ENCODE results near the gene TSSK1B.
"Not testable (repeated sequence)": the region's sequence is repeated elsewhere in the genome, so short reads cannot be mapped to it uniquely, and the experiment has no call there.

TSSK1B gene, protein sequence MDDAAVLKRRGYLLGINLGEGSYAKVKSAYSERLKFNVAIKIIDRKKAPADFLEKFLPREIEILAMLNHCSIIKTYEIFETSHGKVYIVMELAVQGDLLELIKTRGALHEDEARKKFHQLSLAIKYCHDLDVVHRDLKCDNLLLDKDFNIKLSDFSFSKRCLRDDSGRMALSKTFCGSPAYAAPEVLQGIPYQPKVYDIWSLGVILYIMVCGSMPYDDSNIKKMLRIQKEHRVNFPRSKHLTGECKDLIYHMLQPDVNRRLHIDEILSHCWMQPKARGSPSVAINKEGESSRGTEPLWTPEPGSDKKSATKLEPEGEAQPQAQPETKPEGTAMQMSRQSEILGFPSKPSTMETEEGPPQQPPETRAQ

DNA sequence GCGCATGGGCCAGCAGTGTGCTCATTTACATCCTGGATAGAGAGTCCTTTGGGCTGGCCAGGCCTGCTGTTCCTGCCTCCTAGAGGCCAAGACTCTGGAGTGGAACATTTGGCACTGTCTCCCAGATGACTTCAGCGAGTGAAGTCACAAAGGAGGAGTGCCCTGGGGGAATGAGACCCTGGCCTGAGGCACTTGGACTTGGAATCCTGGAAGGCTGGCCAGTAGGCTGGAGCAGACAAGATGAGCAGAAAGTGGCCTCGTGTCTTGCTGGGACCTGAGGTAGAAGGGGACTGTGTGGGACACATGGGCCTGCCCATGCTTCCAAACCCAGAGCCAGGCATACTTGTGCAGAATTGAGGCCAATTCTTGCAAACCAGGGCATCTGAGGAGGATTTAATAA lies at the start of gene TSSK1B:
Gene TSSK1B (minus strand): TSS at position 101 of the 400 bp plus-strand sequence. CDS start 150 bp downstream, outside the sequence.
- no peak within 1 kb of the TSS for H3K4me3 ChIP-seq (ENCODE audit: low read depth, low read length)
- DNase-seq (ENCODE audit: low read depth), result no peak

DNA sequence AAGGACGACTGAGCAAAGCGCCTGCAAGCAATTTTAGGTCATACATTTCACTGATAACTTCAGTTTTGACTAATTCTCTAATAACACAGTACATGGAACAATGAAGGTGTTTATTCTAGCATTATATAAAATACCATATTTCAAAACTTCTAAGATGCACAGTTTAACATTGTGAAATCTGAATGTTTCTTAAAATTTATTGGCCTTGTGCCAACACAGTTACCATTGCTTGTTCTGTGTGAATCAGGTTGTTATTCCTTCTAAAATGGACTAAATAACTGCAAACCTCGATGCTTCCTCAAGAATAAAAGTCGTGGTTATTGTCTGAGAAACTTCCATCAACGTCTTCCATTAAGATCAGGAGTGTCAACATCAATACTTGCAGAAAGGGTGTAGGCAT lies 45.5 kb upstream of the TSSK1B start:
- no peak overlapping the region for H3K4me3 ChIP-seq (ENCODE audit: low read depth, low read length)
- TF ChIP-seq, protein P1, sequence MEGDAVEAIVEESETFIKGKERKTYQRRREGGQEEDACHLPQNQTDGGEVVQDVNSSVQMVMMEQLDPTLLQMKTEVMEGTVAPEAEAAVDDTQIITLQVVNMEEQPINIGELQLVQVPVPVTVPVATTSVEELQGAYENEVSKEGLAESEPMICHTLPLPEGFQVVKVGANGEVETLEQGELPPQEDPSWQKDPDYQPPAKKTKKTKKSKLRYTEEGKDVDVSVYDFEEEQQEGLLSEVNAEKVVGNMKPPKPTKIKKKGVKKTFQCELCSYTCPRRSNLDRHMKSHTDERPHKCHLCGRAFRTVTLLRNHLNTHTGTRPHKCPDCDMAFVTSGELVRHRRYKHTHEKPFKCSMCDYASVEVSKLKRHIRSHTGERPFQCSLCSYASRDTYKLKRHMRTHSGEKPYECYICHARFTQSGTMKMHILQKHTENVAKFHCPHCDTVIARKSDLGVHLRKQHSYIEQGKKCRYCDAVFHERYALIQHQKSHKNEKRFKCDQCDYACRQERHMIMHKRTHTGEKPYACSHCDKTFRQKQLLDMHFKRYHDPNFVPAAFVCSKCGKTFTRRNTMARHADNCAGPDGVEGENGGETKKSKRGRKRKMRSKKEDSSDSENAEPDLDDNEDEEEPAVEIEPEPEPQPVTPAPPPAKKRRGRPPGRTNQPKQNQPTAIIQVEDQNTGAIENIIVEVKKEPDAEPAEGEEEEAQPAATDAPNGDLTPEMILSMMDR (IDR thresholded peaks at IDR 0.05; ENCODE audit: low read depth, low read length, missing control alignments), result no peak
- DNase-seq (ENCODE audit: low read depth), result no peak

More for the DNA sequence above, at the start of gene TSSK1B:
- TF ChIP-seq, protein P1 (IDR thresholded peaks at IDR 0.05; ENCODE audit: low read depth, low read length, missing control alignments), result no peak

DNA sequence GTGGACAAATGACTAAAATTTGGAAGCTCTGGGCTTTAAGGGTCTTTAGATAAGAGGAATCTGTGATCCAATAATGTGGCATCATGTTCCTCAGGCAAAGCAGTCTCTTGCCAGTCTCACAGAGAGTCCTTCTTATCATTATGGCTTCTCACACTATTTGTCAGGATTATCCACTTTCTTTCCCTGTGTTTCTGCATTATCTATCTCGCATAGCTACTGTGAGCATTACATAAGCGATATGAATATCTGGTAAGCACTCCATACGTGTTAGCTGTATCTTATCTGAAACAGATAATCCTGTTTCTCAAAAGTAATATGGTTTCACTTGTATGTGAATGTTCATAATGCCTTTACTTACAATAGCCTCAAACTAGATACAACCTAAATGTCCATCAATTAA lies 43.9 kb upstream of the TSSK1B start:
- H3K4me3 ChIP-seq (ENCODE audit: low read depth, low read length), result no peak overlapping the region
- DNase-seq (ENCODE audit: low read depth), result no peak
- TF ChIP-seq, protein P1 (IDR thresholded peaks at IDR 0.05; ENCODE audit: low read depth, low read length, missing control alignments), result no peak

DNA sequence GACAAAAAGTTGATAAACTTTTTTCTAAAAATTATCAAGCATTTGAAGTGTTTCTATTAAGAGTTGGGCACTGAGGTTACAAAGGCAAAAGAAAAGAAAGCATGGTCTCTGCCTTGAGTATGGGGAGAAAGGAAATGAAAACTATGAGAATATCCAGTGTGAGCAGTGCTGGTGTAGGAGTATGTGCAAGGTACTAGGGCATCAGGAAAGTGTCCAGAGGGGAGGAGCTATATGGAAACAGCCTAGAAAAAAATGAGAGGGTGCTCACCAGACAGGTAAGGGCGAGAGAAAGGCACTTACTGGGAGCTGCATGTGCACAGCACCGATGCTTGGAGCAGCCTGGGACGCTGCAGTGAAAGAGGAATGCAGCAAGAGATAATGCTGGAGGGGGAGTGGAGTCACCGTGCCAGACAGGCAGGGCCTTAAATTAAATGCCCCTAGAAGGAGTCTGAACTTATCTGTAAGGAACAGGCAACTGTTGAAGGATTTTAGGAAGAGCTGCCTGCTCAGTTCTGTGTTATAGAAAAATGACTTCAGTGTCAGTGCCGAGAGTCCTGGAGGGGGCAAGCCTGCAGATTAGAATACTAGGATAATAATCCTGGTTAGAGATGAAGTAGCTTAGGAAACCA lies 39.4 kb upstream of the TSSK1B start:
- TF ChIP-seq, protein P1 (IDR thresholded peaks at IDR 0.05; ENCODE audit: low read depth, low read length, missing control alignments), result no peak
- no peak overlapping the region for H3K4me3 ChIP-seq (ENCODE audit: low read depth, low read length)
- no peak for DNase-seq (ENCODE audit: low read depth)

DNA sequence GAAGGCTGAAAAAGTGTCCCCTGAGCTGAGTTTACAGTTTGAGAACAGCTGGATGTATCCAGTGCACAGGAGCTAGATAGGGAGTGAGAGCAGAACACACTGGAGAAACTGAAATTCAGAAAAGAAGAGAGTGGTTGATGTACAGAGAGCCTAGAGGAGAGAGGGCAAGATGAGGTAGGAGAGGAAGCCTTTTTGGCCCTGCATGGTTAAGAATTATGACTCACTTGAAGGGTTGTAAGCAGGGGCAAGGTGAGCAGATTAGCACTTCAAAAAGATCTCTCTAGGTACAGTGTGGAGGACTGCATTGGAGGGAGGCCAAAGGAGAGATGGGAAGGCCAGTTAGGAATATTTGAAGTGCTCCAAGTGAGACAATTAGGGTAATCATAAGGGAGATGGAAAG lies 28.2 kb upstream of the TSSK1B start:
- DNase-seq (ENCODE audit: low read depth), result no peak
- TF ChIP-seq, protein P1 (IDR thresholded peaks at IDR 0.05; ENCODE audit: low read depth, low read length, missing control alignments), result no peak
- no peak overlapping the region for H3K4me3 ChIP-seq (ENCODE audit: low read depth, low read length)

DNA sequence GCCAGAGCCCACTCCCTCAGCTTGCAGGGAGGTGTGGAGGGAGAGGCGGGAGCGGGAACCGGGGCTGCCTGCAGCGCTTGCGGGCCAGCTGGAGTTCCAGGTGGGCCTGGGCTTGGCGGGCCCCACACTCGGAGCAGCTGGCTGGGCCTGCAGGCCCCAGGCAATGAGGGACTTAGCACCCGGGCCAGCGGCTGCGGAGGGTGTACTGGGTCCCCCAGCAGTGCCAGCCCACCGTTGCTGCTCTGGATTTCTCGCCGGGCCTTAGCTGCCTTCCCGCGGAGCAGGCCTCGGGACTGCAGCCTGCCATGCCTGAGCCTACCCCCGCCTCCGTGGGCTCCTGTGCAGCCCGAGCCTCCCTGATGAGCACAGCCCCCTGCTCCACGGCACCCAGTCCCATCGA lies 22.3 kb upstream of the TSSK1B start:
- H3K4me3 ChIP-seq (ENCODE audit: low read depth, low read length); DNase-seq (ENCODE audit: low read depth): not testable (repeated sequence)

DNA sequence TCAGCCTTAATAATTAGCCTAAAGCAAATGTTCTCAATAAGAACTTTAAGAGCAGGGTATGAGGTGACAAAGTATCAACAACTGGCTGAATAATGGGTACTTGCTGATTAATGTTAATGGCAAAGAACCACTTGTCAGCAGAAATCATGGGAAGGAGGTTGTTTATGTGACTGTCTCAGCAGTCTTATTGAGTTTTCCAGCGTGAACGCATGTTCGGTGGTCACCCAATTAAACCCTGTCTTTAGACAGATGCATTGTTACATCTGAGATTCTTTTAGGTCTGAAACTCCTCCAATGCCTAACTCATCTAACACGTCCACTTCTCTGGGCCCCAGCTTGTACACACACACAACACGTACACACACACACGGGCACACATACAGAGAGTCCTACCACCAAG lies 18.2 kb upstream of the TSSK1B start:
- TF ChIP-seq, protein P1 (IDR thresholded peaks at IDR 0.05; ENCODE audit: low read depth, low read length, missing control alignments), result no peak
- no peak for DNase-seq (ENCODE audit: low read depth)
- no peak overlapping the region for H3K4me3 ChIP-seq (ENCODE audit: low read depth, low read length)

Measured in GM12864 (cell line).